HepG2 (cell line): ENCODE data around the gene VPS29. TPM values are rescaled to one million over a fixed set of nuclear protein-coding genes. Genes with fewer than 3 reads are reported as not detected.

Experiments
- CCDC6 ChIP-seq: sonication (generic); formaldehyde crosslinking; IDR thresholded peaks from 2 replicates; pipeline ENCODE4 v1.8.1; 2022; ENCODE audit warnings: mild to moderate bottlenecking, missing genetic modification reagents, moderate library complexity
- FOXM1 ChIP-seq: sonication (generic); formaldehyde crosslinking; IDR thresholded peaks from 2 replicates; pipeline ENCODE4 v1.5.0; 2020; ENCODE audit warnings: missing genetic modification reagents
- HDAC2 ChIP-seq: sonication (generic); formaldehyde crosslinking; IDR thresholded peaks from 2 replicates; pipeline ENCODE4 v1.4.0; 2020; ENCODE audit warnings: missing genetic modification reagents
- KAT8 ChIP-seq: IDR thresholded peaks from 2 replicates; pipeline ENCODE4 v1.6.1; 2016; ENCODE audit warnings: missing genetic modification reagents, missing compliant biosample characterization
- MAF1 ChIP-seq: sonication (generic); formaldehyde crosslinking; IDR thresholded peaks from 2 replicates; pipeline ENCODE4 v1.5.0; 2020; ENCODE audit warnings: missing genetic modification reagents, borderline replicate concordance
- POGZ ChIP-seq: sonication (generic); formaldehyde crosslinking; IDR thresholded peaks from 2 replicates; pipeline ENCODE4 v1.4.0; 2020; ENCODE audit warnings: mild to moderate bottlenecking, missing genetic modification reagents
- RFXANK ChIP-seq: IDR thresholded peaks from 2 replicates; pipeline ENCODE4 v1.6.1; 2016
- ZBTB20 ChIP-seq: sonication (generic); formaldehyde crosslinking; IDR thresholded peaks from 2 replicates; pipeline ENCODE4 v1.8.1; 2023; ENCODE audit warnings: missing genetic modification reagents, low read depth, mild to moderate bottlenecking, borderline replicate concordance
- ZBTB38 ChIP-seq: sonication (generic); formaldehyde crosslinking; IDR thresholded peaks from 2 replicates; pipeline ENCODE4 v1.5.1; 2020; ENCODE audit warnings: mild to moderate bottlenecking, missing genetic modification reagents
- ZNF225 ChIP-seq: sonication (generic); formaldehyde crosslinking; IDR thresholded peaks from 2 replicates; pipeline ENCODE4 v1.4.0; 2020; ENCODE audit warnings: mild to moderate bottlenecking, missing genetic modification reagents
- ZNF24 ChIP-seq: fragments of 450-650 bp; IDR thresholded peaks from 2 replicates; pipeline ENCODE4 v1.6.1; 2017; ENCODE audit warnings: antibody characterized with exemption, mild to moderate bottlenecking
- ZNF30 ChIP-seq: sonication (generic); formaldehyde crosslinking; IDR thresholded peaks from 2 replicates; pipeline ENCODE4 v1.5.0; 2020; ENCODE audit warnings: mild to moderate bottlenecking, missing genetic modification reagents
- ZNF484 ChIP-seq: sonication (generic); formaldehyde crosslinking; IDR thresholded peaks from 2 replicates; pipeline ENCODE4 v1.5.1; 2020; ENCODE audit warnings: mild to moderate bottlenecking, low read depth, missing genetic modification reagents, borderline replicate concordance
- ZNF629 ChIP-seq: sonication (generic); formaldehyde crosslinking; conservative IDR thresholded peaks from 2 replicates; pipeline ENCODE4 v1.5.0; 2020; ENCODE audit warnings: missing genetic modification reagents
- ZNF7 ChIP-seq: IDR thresholded peaks from 2 replicates; pipeline ENCODE4 v1.6.1; 2016; ENCODE audit warnings: missing biosample characterization, missing genetic modification reagents
- ZNF841 ChIP-seq: sonication (generic); formaldehyde crosslinking; IDR thresholded peaks from 2 replicates; pipeline ENCODE4 v1.8.1; 2023; ENCODE audit warnings: missing genetic modification reagents, borderline replicate concordance
- polyA plus RNA-seq, 8 experiments: library from polyadenylated mRNA; depleted of rRNA in 3 of 8; stranded (reverse) in 7 of 8; unstranded in 1 of 8; fragments of >200 nt; fragmentation: Illumina TruSeq in 4 of 8; extraction: Trizol in 4 of 8; gene quantifications; 2 replicates each; pipeline versions ENCODE4 v1.2.1 to v1.2.3, GENCODE V29; 2011 to 2016; ENCODE audit warnings: low read depth in 4 of 8, missing spikeins in 1 of 8, mixed read lengths in 1 of 8; ENCODE audit not compliant: insufficient read depth in 1 of 8
- total RNA-seq, 5 experiments: library from RNA; depleted of rRNA; stranded (reverse); fragments of >200 nt; fragmentation: Illumina TruSeq; extraction: Trizol; gene quantifications; 2 replicates each; pipeline ENCODE4 v1.2.3, GENCODE V29; 2016; ENCODE audit warnings: low read depth in 1 of 5
- TF ChIP-seq, protein P1 (sequence below): IDR thresholded peaks from 2 replicates; pipeline ENCODE4 v1.6.1; 2016; ENCODE audit warnings: missing compliant biosample characterization, missing genetic modification reagents, borderline replicate concordance
- TF ChIP-seq, protein P2 (sequence below): sonication (generic); formaldehyde crosslinking; IDR thresholded peaks from 2 replicates; pipeline ENCODE4 v1.4.0; 2020; ENCODE audit warnings: missing genetic modification reagents, borderline replicate concordance
- TF ChIP-seq, protein P3 (sequence below): sonication (generic); formaldehyde crosslinking; IDR thresholded peaks from 2 replicates; pipeline ENCODE4 v1.4.0; 2020; ENCODE audit warnings: low read depth, mild to moderate bottlenecking, missing genetic modification reagents
- TF ChIP-seq, protein P4 (sequence below): sonication (generic); formaldehyde crosslinking; IDR thresholded peaks from 2 replicates; pipeline ENCODE4 v1.9.0; 2022; ENCODE audit warnings: missing genetic modification reagents, mild to moderate bottlenecking, borderline replicate concordance
- TF ChIP-seq, protein P5 (sequence below): sonication (generic); formaldehyde crosslinking; IDR thresholded peaks from 2 replicates; pipeline ENCODE4 v1.8.1; 2023; ENCODE audit warnings: mild to moderate bottlenecking, missing genetic modification reagents
- TF ChIP-seq, protein P6 (sequence below): sonication (generic); formaldehyde crosslinking; IDR thresholded peaks from 2 replicates; pipeline ENCODE4 v1.5.0; 2020; ENCODE audit warnings: missing genetic modification reagents, mild to moderate bottlenecking, borderline replicate concordance

VPS29 gene
- total and polyA plus RNA-seq, 2 of the 13 experiments (the other 11 are each of a cell fraction or from before 2014, with no cell fraction given), result 107 to 114 TPM

DNA sequence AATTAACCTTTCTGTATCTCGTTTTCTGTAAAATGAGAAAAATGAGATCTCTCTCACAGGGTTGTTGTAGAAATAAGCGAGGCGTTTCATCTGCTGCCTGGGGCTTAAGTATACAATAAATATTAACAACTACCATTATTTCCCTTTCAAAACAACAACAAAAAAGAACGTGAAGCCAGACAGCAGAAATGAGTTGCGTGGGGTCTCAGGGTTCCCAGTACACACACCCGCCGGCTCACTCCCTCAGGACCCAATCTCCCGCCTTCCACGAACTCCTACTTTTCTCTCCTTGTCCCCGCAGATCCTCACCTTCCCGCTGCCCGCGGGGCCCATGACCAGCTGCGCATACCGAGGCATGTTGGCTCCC, 34.1 kb downstream of the VPS29 start (continued):
- TF ChIP-seq HDAC2 (CRISPR knock-in tag) (no peak), ZNF629 (CRISPR knock-in tag) (no peak), ZBTB20 (CRISPR knock-in tag) (no peak), ZNF484 (no peak), ZNF30 (no peak), ZNF225 (CRISPR knock-in tag) (no peak), MAF1 (CRISPR knock-in tag) (no peak), CCDC6 (no peak), FOXM1 (no peak), ZBTB38 (CRISPR knock-in tag) (no peak), ZNF7 (no peak), KAT8 (no peak), ZNF841 (CRISPR knock-in tag) (no peak), RFXANK (CRISPR knock-in tag) (no peak), ZNF24 (no peak), POGZ (CRISPR knock-in tag) (no peak)
- TF ChIP-seq, protein P1, sequence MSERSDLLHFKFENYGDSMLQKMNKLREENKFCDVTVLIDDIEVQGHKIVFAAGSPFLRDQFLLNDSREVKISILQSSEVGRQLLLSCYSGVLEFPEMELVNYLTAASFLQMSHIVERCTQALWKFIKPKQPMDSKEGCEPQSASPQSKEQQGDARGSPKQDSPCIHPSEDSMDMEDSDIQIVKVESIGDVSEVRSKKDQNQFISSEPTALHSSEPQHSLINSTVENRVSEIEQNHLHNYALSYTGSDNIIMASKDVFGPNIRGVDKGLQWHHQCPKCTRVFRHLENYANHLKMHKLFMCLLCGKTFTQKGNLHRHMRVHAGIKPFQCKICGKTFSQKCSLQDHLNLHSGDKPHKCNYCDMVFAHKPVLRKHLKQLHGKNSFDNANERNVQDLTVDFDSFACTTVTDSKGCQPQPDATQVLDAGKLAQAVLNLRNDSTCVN (CRISPR knock-in tag), result 0 out of 2 replicates have a peak, but pooled peaks have one; percentile 32
- TF ChIP-seq, protein P2, sequence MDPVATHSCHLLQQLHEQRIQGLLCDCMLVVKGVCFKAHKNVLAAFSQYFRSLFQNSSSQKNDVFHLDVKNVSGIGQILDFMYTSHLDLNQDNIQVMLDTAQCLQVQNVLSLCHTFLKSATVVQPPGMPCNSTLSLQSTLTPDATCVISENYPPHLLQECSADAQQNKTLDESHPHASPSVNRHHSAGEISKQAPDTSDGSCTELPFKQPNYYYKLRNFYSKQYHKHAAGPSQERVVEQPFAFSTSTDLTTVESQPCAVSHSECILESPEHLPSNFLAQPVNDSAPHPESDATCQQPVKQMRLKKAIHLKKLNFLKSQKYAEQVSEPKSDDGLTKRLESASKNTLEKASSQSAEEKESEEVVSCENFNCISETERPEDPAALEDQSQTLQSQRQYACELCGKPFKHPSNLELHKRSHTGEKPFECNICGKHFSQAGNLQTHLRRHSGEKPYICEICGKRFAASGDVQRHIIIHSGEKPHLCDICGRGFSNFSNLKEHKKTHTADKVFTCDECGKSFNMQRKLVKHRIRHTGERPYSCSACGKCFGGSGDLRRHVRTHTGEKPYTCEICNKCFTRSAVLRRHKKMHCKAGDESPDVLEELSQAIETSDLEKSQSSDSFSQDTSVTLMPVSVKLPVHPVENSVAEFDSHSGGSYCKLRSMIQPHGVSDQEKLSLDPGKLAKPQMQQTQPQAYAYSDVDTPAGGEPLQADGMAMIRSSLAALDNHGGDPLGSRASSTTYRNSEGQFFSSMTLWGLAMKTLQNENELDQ (CRISPR knock-in tag), result no peak
- TF ChIP-seq, protein P3, sequence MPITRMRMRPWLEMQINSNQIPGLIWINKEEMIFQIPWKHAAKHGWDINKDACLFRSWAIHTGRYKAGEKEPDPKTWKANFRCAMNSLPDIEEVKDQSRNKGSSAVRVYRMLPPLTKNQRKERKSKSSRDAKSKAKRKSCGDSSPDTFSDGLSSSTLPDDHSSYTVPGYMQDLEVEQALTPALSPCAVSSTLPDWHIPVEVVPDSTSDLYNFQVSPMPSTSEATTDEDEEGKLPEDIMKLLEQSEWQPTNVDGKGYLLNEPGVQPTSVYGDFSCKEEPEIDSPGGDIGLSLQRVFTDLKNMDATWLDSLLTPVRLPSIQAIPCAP, result no peak
- TF ChIP-seq, protein P4, sequence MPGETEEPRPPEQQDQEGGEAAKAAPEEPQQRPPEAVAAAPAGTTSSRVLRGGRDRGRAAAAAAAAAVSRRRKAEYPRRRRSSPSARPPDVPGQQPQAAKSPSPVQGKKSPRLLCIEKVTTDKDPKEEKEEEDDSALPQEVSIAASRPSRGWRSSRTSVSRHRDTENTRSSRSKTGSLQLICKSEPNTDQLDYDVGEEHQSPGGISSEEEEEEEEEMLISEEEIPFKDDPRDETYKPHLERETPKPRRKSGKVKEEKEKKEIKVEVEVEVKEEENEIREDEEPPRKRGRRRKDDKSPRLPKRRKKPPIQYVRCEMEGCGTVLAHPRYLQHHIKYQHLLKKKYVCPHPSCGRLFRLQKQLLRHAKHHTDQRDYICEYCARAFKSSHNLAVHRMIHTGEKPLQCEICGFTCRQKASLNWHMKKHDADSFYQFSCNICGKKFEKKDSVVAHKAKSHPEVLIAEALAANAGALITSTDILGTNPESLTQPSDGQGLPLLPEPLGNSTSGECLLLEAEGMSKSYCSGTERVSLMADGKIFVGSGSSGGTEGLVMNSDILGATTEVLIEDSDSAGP (CRISPR knock-in tag), result no peak
- TF ChIP-seq, protein P5, sequence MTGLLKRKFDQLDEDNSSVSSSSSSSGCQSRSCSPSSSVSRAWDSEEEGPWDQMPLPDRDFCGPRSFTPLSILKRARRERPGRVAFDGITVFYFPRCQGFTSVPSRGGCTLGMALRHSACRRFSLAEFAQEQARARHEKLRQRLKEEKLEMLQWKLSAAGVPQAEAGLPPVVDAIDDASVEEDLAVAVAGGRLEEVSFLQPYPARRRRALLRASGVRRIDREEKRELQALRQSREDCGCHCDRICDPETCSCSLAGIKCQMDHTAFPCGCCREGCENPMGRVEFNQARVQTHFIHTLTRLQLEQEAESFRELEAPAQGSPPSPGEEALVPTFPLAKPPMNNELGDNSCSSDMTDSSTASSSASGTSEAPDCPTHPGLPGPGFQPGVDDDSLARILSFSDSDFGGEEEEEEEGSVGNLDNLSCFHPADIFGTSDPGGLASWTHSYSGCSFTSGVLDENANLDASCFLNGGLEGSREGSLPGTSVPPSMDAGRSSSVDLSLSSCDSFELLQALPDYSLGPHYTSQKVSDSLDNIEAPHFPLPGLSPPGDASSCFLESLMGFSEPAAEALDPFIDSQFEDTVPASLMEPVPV (CRISPR knock-in tag), result no peak
- TF ChIP-seq, protein P6, sequence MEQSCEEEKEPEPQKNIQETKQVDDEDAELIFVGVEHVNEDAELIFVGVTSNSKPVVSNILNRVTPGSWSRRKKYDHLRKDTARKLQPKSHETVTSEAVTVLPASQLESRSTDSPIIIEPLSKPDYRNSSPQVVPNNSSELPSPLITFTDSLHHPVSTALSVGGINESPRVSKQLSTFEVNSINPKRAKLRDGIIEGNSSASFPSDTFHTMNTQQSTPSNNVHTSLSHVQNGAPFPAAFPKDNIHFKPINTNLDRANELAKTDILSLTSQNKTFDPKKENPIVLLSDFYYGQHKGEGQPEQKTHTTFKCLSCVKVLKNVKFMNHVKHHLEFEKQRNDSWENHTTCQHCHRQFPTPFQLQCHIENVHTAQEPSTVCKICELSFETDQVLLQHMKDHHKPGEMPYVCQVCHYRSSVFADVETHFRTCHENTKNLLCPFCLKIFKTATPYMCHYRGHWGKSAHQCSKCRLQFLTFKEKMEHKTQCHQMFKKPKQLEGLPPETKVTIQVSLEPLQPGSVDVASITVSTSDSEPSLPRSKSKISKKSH, result no peak
